Measurements from ENCODE around the gene UBC.
A peak's percentile ranks its signal among the peaks of the same experiment; 100 is the strongest.
"Not testable (repeated sequence)": the region's sequence is repeated elsewhere in the genome, so short reads cannot be mapped to it uniquely, and the experiment has no call there.

The UBC gene

GRCh38 chr12:124915239-124916236 lies 1.1 kb upstream of the UBC start:
- peak; percentile 26 for DNase-seq (ENCODE audit: low read depth)

GRCh38 chr12:124913474-124914391 lies 717 bp downstream of the UBC start:
- peak; percentile 95 for DNase-seq (ENCODE audit: low read depth)

GRCh38 chr12:124912529-124913287 lies 1.7 kb downstream of the UBC start:
- DNase-seq (ENCODE audit: low read depth): not testable (repeated sequence)

- DNase-seq (ENCODE audit: low read depth): not testable (repeated sequence)
These were observed 2.9 kb downstream of the UBC start for GRCh38 chr12:124911521-124911920.

- no peak for DNase-seq (ENCODE audit: low read depth)
These were observed 3.6 kb downstream of the UBC start for GRCh38 chr12:124910561-124911478.

- DNase-seq (ENCODE audit: low read depth): no peak
These were observed 4.5 kb downstream of the UBC start for GRCh38 chr12:124909831-124910560.

GRCh38 chr12:124906606-124907261 lies 7.7 kb downstream of the UBC start:
- peak; percentile 87 for DNase-seq (ENCODE audit: low read depth)

GRCh38 chr12:124904306-124905098 lies 9.9 kb downstream of the UBC start:
- DNase-seq (ENCODE audit: low read depth): no peak

- no peak for DNase-seq (ENCODE audit: low read depth)
These were observed 11.5 kb downstream of the UBC start for GRCh38 chr12:124902916-124903315.

GRCh38 chr12:124901003-124901402 lies 13.4 kb downstream of the UBC start:
- DNase-seq (ENCODE audit: low read depth): no peak

- not testable (repeated sequence) for DNase-seq (ENCODE audit: low read depth)
These were observed 14.1 kb downstream of the UBC start for GRCh38 chr12:124900345-124900795.

GRCh38 chr12:124898923-124899294 lies 15.5 kb downstream of the UBC start:
- no peak for DNase-seq (ENCODE audit: low read depth)

GRCh38 chr12:124898200-124898922 lies 16.1 kb downstream of the UBC start:
- DNase-seq (ENCODE audit: low read depth): peak; percentile 51

- DNase-seq (ENCODE audit: low read depth): no peak
These were observed 18.0 kb downstream of the UBC start for GRCh38 chr12:124896461-124896860.

- no peak for DNase-seq (ENCODE audit: low read depth)
These were observed 20.5 kb downstream of the UBC start for GRCh38 chr12:124893792-124894516.

- no peak for DNase-seq (ENCODE audit: low read depth)
These were observed 26.2 kb downstream of the UBC start for GRCh38 chr12:124888260-124888659.

GRCh38 chr12:124887766-124888165 lies 26.7 kb downstream of the UBC start:
- not testable (repeated sequence) for DNase-seq (ENCODE audit: low read depth)
